H1 (cell line): Measurements from ENCODE around the gene OR4A15. TPM values are rescaled to one million over a fixed set of nuclear protein-coding genes. Genes with fewer than 3 reads are reported as not detected.

ENCODE experiments used
- RNF2 ChIP-seq: fragments of 200-900, 300-1000 bp; sonication (generic); IDR thresholded peaks from 2 replicates; pipeline ENCODE4 v1.7.1; 2016; ENCODE audit warnings: borderline replicate concordance, low read depth, mild to moderate bottlenecking, antibody characterized with exemption, low read length; ENCODE audit not compliant: poor library complexity, severe bottlenecking; ENCODE audit errors: missing control alignments
- SP2 ChIP-seq: IDR thresholded peaks from 2 replicates; pipeline ENCODE4 v1.6.1; 2012; ENCODE audit warnings: mild to moderate bottlenecking, low read length, inconsistent platforms
- polyA plus RNA-seq, 7 experiments: library from polyadenylated mRNA; depleted of rRNA in 3 of 7; stranded (reverse) in 5 of 7; unstranded in 2 of 7; fragments of >200 nt in 5 of 7; fragments of 200-250 nt in 2 of 7; gene quantifications; 1 replicate in 5 of 7; 2 replicates in 1 of 7; 4 replicates in 1 of 7; pipeline versions ENCODE4 v1.2.1 to v1.2.3, GENCODE V29; 2011 to 2013; ENCODE audit warnings: missing spikeins in 2 of 7, mixed read lengths in 2 of 7
- small RNA-seq: library from polyadenylated mRNA; stranded (forward); fragments of <200 nt; extraction: miRNeasy Mini kit (QIAGEN cat#:217004); gene quantifications from one replicate; pipeline ENCODE3, GENCODE V24; 2013; ENCODE audit not compliant: insufficient read depth
- total RNA-seq: library from RNA; stranded (reverse); fragmentation: NEBNext Ultra II Directional; extraction: Animal tissue kit (Norgen Biotek cat#: 25700); gene quantifications from 2 replicates; pipeline ENCODE4 v1.2.1, GENCODE V29; 2021

The OR4A15 gene
- total and polyA plus RNA-seq, 2 of the 8 experiments (the other 6 are each of a cell fraction or from before 2014, with no cell fraction given): not detected

GRCh38 chr11:55401011-55401410, 33.2 kb downstream of the OR4A15 start (continued):
- TF ChIP-seq RNF2 (no peak), SP2 (no peak)
- TF ChIP-seq, all 59 proteins: peak for 0

Small RNA genes lying within 50 kb of the gene (small RNA-seq; reads per million reads assigned to genes)
- gene OR4X7P: not detected

Other genes starting within 250 kb of the OR4A15 start
- not detected in 2 replicates for gene TRIM48, start 105.8 kb upstream of the OR4A15 start, total RNA-seq
- not detected in 2 replicates for gene TRIM48, start 105.8 kb upstream of the OR4A15 start, polyA plus RNA-seq (2011; rRNA removed)
- gene OR4A16, start 24.8 kb upstream of the OR4A15 start, total RNA-seq: not detected in 2 replicates
- gene OR4A16, start 24.8 kb upstream of the OR4A15 start, polyA plus RNA-seq (2011; rRNA removed): not detected in 2 replicates
- gene OR4C15, start 186.5 kb downstream of the OR4A15 start, total RNA-seq: not detected in 2 replicates
- not detected in 2 replicates for gene OR4C15, start 186.5 kb downstream of the OR4A15 start, polyA plus RNA-seq (2011; rRNA removed)
- not detected in 2 replicates for gene OR4C16, start 204.2 kb downstream of the OR4A15 start, total RNA-seq
- gene OR4C16, start 204.2 kb downstream of the OR4A15 start, polyA plus RNA-seq (2011; rRNA removed): not detected in 2 replicates
- not detected in 2 replicates for gene OR4C11, start 239.7 kb downstream of the OR4A15 start, total RNA-seq
- not detected in 2 replicates for gene OR4C11, start 239.7 kb downstream of the OR4A15 start, polyA plus RNA-seq (2011; rRNA removed)